Ovary (tissue), 9 donors: ENCODE data around the gene TACC2. TPM values are rescaled to one million over a fixed set of nuclear protein-coding genes. Genes with fewer than 3 reads are reported as not detected.

Experiments
- DNase-seq, 5 donors: peaks; one replicate each; pipeline ENCODE4 v3.0.0-alpha.2; 2019 to 2020
- H3K27ac ChIP-seq, 2 donors: fragments of 200-600 bp; one replicate each; pipeline versions ENCODE4 v1.5.1 to v1.8.0; 2019 to 2022
- H3K27me3 ChIP-seq: fragments of 200-600 bp; one replicate; pipeline ENCODE4 v1.8.0; 2022
- H3K36me3 ChIP-seq: fragments of 200-600 bp; sonication (generic); one replicate; pipeline ENCODE4 v1.5.1; 2019
- H3K4me1 ChIP-seq: one replicate; pipeline ENCODE4 v1.8.1; 2013; ENCODE audit warnings: mild to moderate bottlenecking, moderate library complexity; ENCODE audit not compliant: insufficient read depth
- H3K4me3 ChIP-seq: fragments of 200-600 bp; sonication (generic); one replicate; pipeline ENCODE4 v1.5.1; 2017
- H3K9me3 ChIP-seq, 2 donors: fragments of 200-600 bp in 1 of 2; sonication (generic) in 1 of 2; one replicate each; pipeline versions ENCODE4 v1.5.1 to v1.8.1; 2013 to 2019; ENCODE audit warnings: mild to moderate bottlenecking in 1 of 2, moderate library complexity in 1 of 2
- EP300 ChIP-seq: sonication (generic); formaldehyde crosslinking; IDR thresholded peaks from one replicate; pipeline ENCODE4 v1.6.1; 2017; ENCODE audit warnings: antibody characterized with exemption
- POLR2A ChIP-seq: fragments of 450-650 bp; IDR thresholded peaks from one replicate; pipeline ENCODE4 v1.6.1; 2017; ENCODE audit warnings: antibody characterized with exemption, mild to moderate bottlenecking, moderate library complexity
- WGBS, 3 donors: extraction: QIAGEN DNeasy Blood & Tissue Kit in 1 of 3; methylation state at CpG; one replicate each; pipeline versions ENCODE4 v1.1.5 to v1.1.7; 2013 to 2017; 5-methylcytosine and 5-hydroxymethylcytosine counted together
- intact Hi-C, 4 donors: fragments of 100-400 bp; cut with DNase I; formaldehyde crosslinking; loops; one replicate each; pipeline versions ENCODE4 v1.11.0 to v1.15.1; 2022 to 2023
- polyA plus RNA-seq, 2 donors: library from polyadenylated mRNA; stranded (reverse); fragments of 200-250 nt in 1 of 2; fragments of 350-450 nt in 1 of 2; fragmentation: Illumina TruSeq in 1 of 2; extraction: RNeasy Lipid Tissue Mini Kit (QIAGEN cat#74804) in 1 of 2; gene quantifications; one replicate each; pipeline ENCODE4 v1.2.3, GENCODE V29; 2013 to 2014
- total RNA-seq, 7 donors: library from RNA; depleted of rRNA in 2 of 7; stranded (reverse); fragments of >200 nt in 2 of 7; fragmentation: NEBNext Ultra II Directional in 3 of 7; extraction: Animal tissue kit (Norgen Biotek cat#: 25700) in 3 of 7; gene quantifications; one replicate each; pipeline versions ENCODE4 v1.1.0 to v1.2.4, GENCODE V29; 2016 to 2023
- TF ChIP-seq, protein P1 (sequence below), 3 donors: fragments of 450-650 bp in 2 of 3; fragments of 200-600 bp in 1 of 3; IDR thresholded peaks; one replicate each; pipeline versions ENCODE4 v1.5.1 to v1.8.0; 2016 to 2022; ENCODE audit warnings: antibody characterized with exemption in 3 of 3, mild to moderate bottlenecking in 1 of 3
- donor health status: DM: no; HTN: no; CAD: no; lungs with moderate emphysema.
- donor health status: DM: no; HTN: no; CAD: no.
- donor health status: Bipolar disorder and iron deficiency.
- donor health status: DM: yes; HTN: yes; CAD: no.
- donor health status: DM: no; HTN: no; CAD: no.
- donor health status: DM: yes; HTN: yes; CAD: no.

The TACC2 gene
- total and polyA plus RNA-seq, 9 donors, result 6.1 to 66.4 (median 14.2) TPM

DNA sequence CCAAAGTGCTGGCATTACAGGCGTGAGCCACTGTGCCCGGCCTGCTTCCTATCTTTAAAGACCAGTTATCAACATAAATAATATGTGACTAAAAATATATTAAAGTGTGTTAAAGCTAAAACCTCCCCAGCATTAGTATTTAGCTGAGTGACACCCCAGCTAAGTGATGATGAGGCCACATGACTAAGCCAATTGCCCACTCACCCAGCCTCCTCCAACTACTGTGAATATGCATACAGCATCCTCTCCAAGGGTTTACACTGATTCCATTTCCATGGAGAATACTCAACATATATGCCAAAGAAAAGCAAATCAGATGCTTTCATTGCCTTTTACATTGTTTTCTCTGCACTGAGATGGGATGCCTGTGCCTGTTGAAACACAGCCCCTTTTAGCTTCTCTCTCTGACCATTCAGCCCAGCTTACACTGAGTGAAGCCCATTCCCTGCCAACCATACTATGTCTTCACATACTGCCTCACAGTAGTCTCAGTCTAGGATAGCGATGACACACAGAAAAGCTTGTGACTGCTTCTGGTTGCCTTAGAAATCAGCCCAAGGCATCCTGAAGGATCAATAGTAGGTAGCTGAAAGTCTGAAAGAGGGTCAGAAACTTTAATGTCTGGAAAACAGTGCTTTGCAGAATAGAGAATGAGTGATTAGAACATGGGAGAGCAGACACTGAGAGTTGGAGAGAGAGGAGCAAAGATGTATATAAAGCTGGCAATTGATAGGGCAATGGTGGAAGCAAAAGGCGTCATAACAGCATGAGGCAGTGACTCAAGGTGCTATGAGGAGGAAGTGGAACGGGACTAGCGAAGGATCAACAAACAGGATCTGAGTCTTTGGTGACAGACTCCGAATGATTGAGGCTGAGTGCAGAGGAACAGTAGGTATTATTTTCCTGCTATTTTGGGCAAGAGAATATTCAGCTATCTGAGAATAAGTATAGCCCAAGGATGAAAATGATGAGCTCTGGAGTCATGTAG lies 41.3 kb upstream of the TACC2 start:
- TF ChIP-seq POLR2A (no peak), EP300 (no peak)
- TF ChIP-seq, protein P1, sequence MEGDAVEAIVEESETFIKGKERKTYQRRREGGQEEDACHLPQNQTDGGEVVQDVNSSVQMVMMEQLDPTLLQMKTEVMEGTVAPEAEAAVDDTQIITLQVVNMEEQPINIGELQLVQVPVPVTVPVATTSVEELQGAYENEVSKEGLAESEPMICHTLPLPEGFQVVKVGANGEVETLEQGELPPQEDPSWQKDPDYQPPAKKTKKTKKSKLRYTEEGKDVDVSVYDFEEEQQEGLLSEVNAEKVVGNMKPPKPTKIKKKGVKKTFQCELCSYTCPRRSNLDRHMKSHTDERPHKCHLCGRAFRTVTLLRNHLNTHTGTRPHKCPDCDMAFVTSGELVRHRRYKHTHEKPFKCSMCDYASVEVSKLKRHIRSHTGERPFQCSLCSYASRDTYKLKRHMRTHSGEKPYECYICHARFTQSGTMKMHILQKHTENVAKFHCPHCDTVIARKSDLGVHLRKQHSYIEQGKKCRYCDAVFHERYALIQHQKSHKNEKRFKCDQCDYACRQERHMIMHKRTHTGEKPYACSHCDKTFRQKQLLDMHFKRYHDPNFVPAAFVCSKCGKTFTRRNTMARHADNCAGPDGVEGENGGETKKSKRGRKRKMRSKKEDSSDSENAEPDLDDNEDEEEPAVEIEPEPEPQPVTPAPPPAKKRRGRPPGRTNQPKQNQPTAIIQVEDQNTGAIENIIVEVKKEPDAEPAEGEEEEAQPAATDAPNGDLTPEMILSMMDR (IDR thresholded peaks at IDR 0.05), result no peak
- WGBS, 3 donors, result 84 to 89% (median 88%) methylated on average over 7 of the region's 7 CpGs
- intact Hi-C loops, result no loop called here
- DNase-seq, result no peak
- Histone ChIP-seq H3K4me1 (no peaks in the 10 kb centered on the region), H3K9me3 (no peaks in the 10 kb centered on the region), H3K36me3 (no peaks in the 10 kb centered on the region), H3K4me3 (no peak overlapping the region), H3K27me3 (no peaks in the 10 kb centered on the region), H3K27ac (no peak overlapping the region)

DNA sequence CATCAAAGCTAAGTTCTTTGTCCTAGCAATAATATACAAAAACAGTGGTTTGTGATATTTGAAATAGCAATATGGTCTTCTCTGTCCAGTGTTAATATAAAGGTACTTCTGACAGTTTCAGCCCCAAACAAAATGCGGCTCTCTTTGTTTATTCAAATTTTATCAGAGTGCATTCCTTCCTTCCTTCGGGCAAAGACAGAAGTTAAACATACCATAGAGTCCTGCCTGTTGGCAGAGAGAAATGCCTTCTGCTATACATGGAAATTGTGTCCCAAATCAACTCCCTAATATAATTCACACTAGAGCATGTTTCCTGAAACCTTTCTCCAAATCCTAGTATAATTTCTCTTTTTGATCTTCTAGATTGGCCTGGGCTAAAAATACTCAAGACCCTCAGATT lies 39.9 kb upstream of the TACC2 start:
- intact Hi-C loops, result no loop called here
- TF ChIP-seq EP300 (no peak), POLR2A (no peak)
- TF ChIP-seq, protein P1 (IDR thresholded peaks at IDR 0.05), result no peak
- Histone ChIP-seq H3K27me3 (no peaks in the 10 kb centered on the region), H3K9me3 (no peaks in the 10 kb centered on the region), H3K4me1 (no peaks in the 10 kb centered on the region), H3K36me3 (no peaks in the 10 kb centered on the region), H3K27ac (no peak overlapping the region), H3K4me3 (no peak overlapping the region)
- WGBS, 3 donors, result 7 to 30% (median 9%) methylated on average over 2 of the region's 2 CpGs
- DNase-seq, result no peak

DNA sequence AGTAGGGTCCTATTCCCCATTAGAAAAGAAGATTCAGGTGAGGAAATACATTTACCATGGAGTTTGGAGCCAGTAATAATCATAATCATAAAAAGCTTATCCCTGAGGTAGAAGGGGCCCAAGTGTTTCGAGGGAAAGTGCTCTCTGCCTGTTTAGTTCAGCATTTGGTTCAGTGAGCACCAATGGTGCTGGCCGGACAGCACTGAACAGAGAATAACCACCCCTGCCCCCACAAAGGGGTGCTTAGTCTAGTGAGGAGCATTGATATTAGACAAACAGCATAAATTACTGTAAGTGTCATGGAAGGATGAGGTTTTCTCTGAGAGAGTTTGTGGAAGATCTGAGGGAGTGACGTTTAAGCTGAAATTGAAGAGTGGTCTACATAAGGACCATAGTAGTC lies 39.5 kb upstream of the TACC2 start:
- Histone ChIP-seq H3K27me3 (no peaks in the 10 kb centered on the region), H3K36me3 (no peaks in the 10 kb centered on the region), H3K9me3 (no peaks in the 10 kb centered on the region), H3K4me1 (no peaks in the 10 kb centered on the region), H3K4me3 (no peak overlapping the region), H3K27ac (no peak overlapping the region)
- 68 to 83% (median 71%) methylated on average over 3 of the region's 3 CpGs for WGBS, 3 donors
- TF ChIP-seq POLR2A, result no peak
- TF ChIP-seq, protein P1 (IDR thresholded peaks at IDR 0.05), result no peak
- TF ChIP-seq EP300, result no peak
- intact Hi-C loops, result no loop called here
- no peak for DNase-seq

DNA sequence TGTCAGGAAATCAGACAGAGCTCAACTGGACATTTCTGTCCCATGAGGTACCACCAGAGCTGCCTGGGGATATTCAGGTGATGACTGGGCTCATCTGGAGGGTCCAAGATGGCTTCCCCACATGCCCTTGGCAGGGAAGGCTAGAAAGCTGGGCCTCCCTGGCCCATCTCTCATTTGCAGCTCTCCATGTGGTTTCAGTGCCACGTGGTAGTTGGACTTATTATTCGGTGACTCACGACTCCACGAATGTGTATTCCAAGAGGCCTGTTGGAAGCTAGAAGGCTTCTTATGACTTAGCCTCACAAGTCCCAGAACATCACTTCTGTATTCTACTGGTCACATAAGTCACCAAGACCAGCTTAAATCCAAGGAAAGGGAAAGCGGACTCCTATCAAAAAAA lies 36.7 kb upstream of the TACC2 start:
- intact Hi-C loops, result no loop called here
- Histone ChIP-seq H3K9me3 (no peaks in the 10 kb centered on the region), H3K27me3 (no peaks in the 10 kb centered on the region), H3K4me3 (no peak overlapping the region), H3K27ac (no peak overlapping the region), H3K4me1 (no peaks in the 10 kb centered on the region), H3K36me3 (no peaks in the 10 kb centered on the region)
- TF ChIP-seq POLR2A (no peak), EP300 (no peak)
- TF ChIP-seq, protein P1 (IDR thresholded peaks at IDR 0.05), result no peak
- no peak for DNase-seq
- 90 to 95% (median 94%) methylated on average over 5 of the region's 5 CpGs for WGBS, 3 donors
